ENCODE measurements around the gene IKZF5.

IKZF5 gene

GRCh38 chr10:123014772-123015171 lies 6.2 kb upstream of the IKZF5 start:
- DNase-seq, result no peak

DNA sequence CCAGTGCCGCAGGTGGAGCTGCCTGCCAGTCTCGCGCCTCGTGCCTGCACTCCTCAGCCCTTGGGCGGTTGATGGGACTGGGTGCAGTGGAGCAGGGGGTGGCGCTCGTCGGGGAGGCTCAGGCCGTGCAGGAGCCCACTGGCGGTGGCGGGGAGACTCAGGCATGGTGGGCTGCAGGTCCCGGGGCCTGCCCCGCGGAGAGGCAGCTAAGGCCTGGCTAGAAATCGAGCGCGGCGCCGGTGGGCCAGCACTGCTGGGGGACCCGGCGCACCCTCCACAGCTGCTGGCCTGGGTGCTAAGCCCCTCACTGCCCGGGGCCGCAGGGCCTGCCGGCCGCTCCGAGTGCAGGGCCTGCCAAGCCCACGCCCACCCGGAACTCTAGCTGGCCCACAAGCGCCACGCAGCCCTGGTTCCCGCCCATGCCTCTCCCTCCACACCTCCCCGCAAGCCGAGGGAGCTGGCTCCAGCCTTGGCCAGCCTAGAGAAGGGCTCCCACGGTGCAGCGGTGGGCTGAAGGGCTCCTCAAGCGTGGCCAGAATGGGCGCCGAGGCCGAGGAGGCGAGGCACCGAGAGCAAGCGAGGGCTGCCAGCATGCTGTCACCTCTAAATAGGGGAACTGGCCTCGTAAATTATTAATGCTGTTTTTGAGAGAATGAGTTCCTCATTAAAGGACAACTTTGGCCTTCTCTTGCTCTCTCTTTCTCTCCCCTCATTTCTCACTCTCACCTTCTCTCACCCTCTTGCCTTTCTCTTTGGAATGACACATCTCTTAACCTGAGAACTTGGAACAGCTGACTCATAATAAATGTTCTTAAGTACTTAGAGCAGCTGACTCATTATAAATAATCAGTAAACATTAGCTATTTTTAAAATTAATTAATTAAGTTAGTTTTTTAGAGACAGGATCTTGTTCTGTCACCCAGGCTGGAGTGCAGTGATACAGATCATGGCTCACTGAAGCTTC lies 5.1 kb upstream of the IKZF5 start:
- no peak for DNase-seq

- no peak for DNase-seq
Measured at GRCh38 chr10:123011987-123012386, 3.4 kb upstream of the IKZF5 start.

DNA sequence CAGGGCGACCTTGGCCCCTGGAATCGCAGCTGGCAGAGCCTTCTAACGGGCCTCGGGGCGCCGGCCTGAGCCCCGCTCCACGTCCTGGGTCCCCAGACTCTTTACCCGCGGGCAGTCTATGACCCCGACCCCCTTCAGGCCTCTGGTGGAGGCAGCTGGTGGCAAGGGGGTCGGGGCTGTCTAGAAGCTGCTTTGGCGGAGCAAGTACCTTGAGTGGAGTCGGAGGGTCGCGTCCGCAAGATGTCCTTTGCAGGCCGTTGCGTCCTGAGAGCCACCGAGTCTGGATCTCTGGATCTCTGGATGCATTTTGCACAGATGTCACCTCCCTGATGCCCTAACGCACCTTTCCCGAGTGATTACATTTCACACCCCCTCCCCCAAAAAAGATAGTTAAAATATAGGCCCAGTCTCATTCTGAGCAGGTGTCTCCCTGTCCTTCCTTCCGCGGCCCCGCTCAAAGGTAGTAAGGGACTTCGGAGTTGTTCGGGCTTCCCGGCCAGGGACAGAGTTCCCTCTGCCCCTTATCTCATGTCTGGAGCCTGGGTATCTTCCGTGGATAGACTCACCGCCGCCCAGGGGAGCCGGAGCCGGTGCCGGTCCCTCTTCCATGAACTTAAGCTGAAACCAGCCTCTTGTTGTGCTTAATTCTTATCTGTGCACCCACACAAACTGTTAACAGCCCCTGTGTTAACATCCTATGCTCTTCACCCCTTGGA lies 668 bp upstream of the IKZF5 start:
- peak in 1 of 2 experiments; percentile 8 for DNase-seq

- DNase-seq, result peak; percentile 18 to 26
Measured at GRCh38 chr10:123007558-123008354, 839 bp downstream of the IKZF5 start.

DNA sequence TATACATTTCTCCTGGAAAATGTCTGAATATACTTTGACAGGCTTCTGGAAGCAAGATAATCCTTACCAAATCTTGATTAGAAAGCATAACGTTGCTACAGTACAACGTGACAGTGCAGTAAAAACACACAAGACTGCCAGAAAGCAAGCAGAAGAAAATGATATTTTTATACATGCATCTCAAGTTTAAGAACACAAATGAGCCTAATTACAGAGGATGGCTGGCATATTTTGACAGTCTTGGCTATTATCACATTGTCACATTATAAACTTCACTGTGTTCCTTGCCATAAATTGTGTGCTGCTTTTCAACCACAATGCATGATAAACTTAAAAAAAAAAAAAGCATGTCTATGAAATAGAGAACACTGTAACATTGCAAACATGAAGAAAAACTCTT lies 4.3 kb downstream of the IKZF5 start:
- no peak for DNase-seq

- DNase-seq, result no peak
Measured at GRCh38 chr10:123001370-123001769, 7.2 kb downstream of the IKZF5 start.

DNA sequence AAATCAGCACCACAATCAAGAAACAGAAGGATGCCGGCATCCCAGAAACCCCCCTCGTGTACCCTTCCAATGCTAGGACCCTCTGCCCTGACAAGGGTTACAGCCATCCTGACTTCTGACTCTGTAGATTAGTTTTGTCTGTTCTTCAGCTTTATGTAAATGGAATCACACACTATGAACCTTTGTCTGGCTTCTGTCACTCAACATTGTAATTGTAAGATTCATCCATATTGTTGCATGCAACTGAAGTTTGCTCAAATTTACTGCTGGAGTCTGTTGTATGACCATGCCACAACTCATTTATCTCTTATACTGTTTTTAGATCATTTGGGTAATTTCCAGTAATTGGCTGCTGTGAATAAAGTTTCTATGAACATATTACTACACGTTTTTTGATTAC lies 8.4 kb downstream of the IKZF5 start:
- DNase-seq, result no peak

DNA sequence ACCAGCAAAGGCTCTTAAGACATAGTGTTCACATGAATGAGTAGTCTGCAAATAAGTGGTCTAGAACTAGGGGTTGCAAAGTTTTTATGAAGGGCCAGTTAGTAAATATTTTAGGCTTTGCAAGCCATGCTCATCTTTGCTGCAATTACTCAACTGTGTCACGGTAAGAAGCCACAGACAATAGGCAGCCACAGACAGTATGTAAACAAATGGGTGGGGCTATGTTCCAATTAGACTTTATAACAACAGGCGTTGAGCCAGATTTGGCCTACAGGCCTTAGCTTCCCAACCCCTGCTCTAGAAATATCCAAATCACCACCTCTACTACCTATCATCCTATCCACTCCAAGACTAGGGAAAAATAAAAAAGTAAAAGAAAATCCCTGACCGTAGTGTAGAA lies 9.2 kb downstream of the IKZF5 start:
- DNase-seq, result no peak

DNA sequence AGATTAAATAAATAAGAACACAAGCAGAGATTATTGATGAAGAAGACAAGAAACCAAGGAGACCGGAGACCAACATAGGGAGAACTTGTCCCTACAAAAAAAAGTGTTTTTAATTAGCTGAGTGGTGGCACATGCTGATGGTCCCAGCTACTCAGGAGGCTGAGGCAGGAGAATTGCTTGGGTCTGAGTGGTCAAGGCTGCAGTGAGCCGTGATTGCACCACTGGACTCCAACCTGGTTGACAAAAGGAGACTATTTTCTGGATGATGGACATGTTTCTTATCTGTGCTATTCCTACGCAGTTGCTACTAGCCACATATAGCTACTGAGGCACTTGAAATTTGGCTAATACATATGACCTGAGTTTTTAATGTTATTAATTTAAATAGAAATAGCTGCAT lies 9.7 kb downstream of the IKZF5 start:
- no peak for DNase-seq

DNA sequence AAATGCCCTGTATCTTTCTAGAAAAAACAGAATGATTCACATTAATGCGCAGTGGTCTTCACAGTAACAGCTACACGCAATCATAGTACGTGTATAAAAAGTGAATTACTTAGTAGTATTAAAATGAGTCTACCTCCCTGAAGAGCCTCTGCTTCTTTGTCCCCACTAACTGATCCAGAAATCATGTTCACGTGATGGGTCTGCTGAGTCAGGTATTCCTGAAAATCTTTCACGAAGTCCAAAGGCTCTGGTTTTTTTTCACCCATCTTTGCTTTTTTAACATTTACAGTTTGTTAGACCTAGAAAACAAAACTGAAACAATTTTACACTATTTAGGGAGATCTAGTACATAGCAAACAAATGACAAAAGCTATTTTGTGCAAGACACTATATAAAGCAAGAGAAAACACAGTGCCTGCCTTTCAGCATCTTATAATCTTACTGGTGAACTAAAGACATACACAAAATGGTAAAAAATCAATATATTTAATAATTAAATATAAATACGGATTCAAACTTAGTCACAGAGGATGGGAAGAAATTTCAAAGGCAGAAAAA lies 10.2 kb downstream of the IKZF5 start:
- DNase-seq, result no peak

GRCh38 chr10:122997864-122998263 lies 10.7 kb downstream of the IKZF5 start:
- no peak for DNase-seq

DNA sequence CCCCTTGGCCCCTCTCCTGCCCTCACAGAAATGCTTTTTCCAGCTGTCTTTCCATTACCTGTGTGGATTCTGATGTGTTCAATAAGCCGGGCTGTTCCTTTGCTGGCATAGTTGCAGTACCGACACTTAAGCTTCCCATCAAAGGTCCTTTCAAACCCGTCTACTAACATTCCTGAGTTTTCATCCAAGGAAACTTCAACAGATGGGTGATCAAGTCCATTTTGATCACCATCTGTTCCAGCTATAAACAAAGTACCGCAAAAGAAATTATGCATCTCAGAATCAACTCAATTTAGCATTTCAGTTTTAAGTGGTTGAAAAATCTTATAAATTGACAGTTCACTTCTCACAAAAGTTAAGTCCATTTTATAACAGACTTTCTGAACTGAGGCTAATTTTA lies 12.7 kb downstream of the IKZF5 start:
- DNase-seq, result no peak

DNA sequence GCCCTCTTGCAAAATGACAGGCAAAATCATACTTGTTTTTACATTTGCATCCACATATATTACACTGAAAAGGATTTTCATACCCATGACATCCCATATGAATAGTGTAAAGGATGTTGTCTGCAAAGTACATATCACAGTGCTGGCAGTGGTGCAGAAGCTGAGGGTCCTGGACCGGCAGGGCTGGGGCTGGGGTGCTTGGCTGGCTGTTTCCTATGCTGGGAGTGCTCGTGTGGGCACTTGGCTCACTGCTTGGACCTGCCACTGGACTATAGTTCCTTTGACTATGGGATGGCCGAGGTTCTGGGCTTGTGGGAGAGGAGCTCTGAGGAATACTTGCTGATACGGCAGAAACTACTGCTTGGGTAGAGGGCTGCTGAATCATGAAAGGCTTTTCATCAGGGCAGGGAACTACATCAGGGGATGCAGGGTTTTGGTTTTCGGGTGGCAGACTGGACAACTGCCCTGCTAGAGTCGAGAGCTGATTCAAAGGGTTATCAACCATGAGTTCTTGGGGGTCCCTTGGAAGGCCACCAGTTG lies 14.7 kb downstream of the IKZF5 start:
- no peak for DNase-seq

DNA sequence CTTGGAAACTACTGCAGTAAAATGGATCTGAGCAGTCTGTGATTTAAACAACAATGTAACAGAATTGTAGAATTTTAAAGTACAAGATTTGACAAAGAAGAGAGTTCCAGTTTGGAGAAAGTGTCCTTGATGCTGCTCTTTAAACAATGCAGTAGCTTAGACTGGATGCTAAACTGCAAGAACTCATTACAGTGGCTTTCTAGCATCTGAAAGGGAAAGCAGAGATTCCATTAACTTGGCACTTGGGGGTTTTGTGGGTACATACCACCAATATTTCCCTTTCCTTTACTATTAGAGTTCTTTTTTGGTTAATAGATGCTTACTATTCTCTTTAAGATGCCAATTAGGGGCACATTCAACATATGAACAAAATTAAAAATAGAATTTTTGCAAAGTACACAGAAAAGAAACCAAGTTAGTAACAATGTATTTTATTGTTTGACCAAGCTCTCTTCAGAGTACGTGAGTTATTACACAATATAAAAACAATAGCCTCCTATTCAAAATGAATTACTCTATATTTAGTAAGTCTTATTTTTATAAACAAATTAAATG lies 16.5 kb downstream of the IKZF5 start:
- no peak for DNase-seq

DNA sequence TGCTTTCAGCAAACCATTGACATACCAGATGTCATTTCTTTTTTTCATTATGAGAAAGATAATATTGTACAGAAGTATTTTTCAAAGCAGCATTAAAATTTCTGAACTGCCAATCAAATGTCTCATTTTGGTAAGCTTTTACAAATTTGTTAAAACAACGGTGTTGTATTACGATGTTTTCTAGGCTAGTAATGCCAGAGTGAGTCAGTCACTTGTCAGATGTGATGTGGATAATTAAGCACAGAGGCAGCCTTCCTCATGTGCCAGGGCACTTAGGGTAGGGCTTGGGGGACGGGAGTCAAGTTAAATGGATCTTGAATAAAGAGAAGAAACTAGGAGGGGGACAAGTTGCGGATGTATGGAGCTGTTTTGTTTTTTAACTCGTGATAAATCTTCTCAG lies 18.3 kb downstream of the IKZF5 start:
- no peak for DNase-seq

DNA sequence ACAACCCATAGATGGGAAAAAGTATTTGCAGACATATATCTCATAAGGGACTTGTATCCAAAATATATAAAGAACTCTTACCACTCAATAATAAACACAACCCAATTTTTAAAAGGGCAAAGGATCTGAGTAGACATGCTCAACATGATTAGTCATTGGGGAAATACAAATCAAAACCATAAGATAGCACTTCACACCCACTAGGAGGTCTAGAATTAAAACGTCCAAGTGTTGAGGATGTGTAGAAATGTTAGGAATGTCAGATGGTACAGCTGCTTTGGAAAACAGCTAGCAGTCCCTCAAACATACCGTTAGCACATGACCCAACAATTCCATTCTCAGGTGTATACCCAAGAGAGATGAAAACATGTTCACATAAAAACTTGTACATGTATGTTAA lies 20.1 kb downstream of the IKZF5 start:
- no peak for DNase-seq

- no peak for DNase-seq
Measured at GRCh38 chr10:122986335-122986734, 22.3 kb downstream of the IKZF5 start.

GRCh38 chr10:122984708-122985107 lies 23.9 kb downstream of the IKZF5 start:
- DNase-seq, result no peak

DNA sequence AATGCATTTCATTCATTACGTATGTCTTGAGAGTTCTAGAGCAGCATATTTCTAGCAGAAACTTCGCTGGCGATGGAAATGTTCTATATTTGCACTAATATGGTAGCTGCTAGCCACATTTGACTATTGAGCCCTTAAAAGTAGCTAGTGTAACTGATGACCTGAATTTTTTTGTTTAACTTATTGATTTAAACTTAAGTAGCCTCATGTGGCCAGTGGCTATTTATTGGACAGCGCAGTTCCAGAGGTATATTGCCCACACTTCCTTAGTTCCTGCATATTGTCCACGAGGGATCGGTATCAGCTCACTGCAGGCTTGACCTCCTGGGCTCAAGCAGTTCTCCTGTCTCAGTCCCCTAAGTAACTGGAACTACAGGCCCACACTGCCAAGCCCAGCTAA lies 24.7 kb downstream of the IKZF5 start:
- no peak for DNase-seq

- peak; percentile 12 to 23 for DNase-seq
Measured at GRCh38 chr10:122981066-122981464, 27.5 kb downstream of the IKZF5 start.

All from SHP77 (cell line).